Ascending aorta (tissue), 2 donors: ENCODE measurements around the gene WDR38. TPM values are rescaled to one million over a fixed set of nuclear protein-coding genes. Genes with fewer than 3 reads are reported as not detected.
A peak's percentile ranks its signal among the peaks of the same experiment; 100 is the strongest.

Experiments
- DNase-seq, 2 donors: peaks; one replicate each; pipeline ENCODE4 v3.0.0-alpha.2; 2019; ENCODE audit warnings: low spot score in 2 of 2
- H3K27ac ChIP-seq, 2 donors: fragments of 200-600 bp; sonication (generic); one replicate each; pipeline ENCODE4 v1.5.1; 2016 to 2017; ENCODE audit warnings: mild to moderate bottlenecking in 1 of 2
- H3K27me3 ChIP-seq: fragments of 200-600 bp; sonication (generic); one replicate; pipeline ENCODE4 v1.5.1; 2017
- H3K36me3 ChIP-seq, 2 donors: fragments of 200-600 bp; sonication (generic); one replicate each; pipeline ENCODE4 v1.5.1; 2016
- H3K4me1 ChIP-seq, 2 donors: fragments of 200-600 bp; sonication (generic); one replicate each; pipeline ENCODE4 v1.5.1; 2016 to 2017; ENCODE audit warnings: mild to moderate bottlenecking in 1 of 2
- H3K4me3 ChIP-seq, 2 donors: fragments of 200-600 bp; sonication (generic); one replicate each; pipeline ENCODE4 v1.5.1; 2016 to 2017; ENCODE audit warnings: mild to moderate bottlenecking in 1 of 2
- H3K9me3 ChIP-seq, 2 donors: fragments of 200-600 bp; sonication (generic); one replicate each; pipeline ENCODE4 v1.5.1; 2016
- CTCF ChIP-seq, 3 experiments: fragments of 200-600 bp in 2 of 3; fragments of 450-650 bp in 1 of 3; sonication (generic) in 2 of 3; IDR thresholded peaks; one replicate each; pipeline ENCODE4 v1.5.1; 2016 to 2019; ENCODE audit warnings: antibody characterized with exemption in 3 of 3, mild to moderate bottlenecking in 1 of 3, moderate library complexity in 1 of 3
- intact Hi-C: fragments of 100-400 bp; cut with DNase I; formaldehyde crosslinking; loops from one replicate; pipeline ENCODE4 v1.15.1; 2023
- total RNA-seq: library from RNA; depleted of rRNA; stranded (reverse); fragments of >200 nt; gene quantifications from one replicate; pipeline ENCODE4 v1.1.0, GENCODE V29; 2016

The WDR38 gene, protein sequence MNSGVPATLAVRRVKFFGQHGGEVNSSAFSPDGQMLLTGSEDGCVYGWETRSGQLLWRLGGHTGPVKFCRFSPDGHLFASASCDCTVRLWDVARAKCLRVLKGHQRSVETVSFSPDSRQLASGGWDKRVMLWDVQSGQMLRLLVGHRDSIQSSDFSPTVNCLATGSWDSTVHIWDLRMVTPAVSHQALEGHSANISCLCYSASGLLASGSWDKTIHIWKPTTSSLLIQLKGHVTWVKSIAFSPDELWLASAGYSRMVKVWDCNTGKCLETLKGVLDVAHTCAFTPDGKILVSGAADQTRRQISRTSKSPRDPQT
- not detected for total RNA-seq

DNA sequence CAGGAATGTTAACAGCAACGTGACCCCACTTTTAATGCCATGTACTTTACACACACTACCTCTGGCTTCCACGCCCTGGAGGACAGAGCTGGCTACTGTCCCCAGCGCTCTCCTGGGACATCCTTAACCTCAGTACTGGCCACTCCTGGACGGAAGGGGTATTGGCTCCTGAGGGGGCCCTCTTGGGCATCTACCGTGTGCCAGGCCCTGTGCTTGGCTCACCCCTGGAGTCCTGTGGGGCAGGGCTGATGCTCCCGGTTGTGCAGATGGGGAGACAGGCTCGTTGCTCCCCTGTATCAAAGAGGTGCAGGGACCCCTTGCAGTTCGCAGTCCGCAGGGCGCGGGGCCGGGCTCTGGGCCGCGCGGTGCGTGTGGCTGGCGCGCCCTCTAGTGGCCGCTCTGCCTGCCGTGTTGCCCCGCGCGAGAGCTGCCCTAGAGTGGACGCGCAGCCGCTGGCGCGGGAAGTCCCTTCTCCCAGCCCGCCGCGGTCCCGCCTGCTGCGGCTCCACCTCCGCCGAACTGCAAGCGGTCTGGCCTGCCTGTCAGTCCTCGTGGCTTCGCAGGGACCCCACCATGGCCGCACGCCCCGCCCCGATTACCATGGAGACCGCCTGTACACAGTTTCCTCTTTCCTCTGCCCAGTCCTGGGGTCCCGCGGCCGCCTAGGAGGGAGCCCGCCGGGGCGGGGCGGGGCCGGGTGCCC is at the start of gene WDR38:
WDR38 (plus strand) TSS at position 632 of the 703 bp plus-strand sequence. CDS start 72 bp downstream, outside the sequence.
- Histone ChIP-seq H3K36me3 (peaks cover 8 to 14% of the 10 kb centered on the region in 2 donors), H3K9me3 (no peaks in the 10 kb centered on the region), H3K4me1 (peaks cover 7 to 11% of the 10 kb centered on the region in 2 donors), H3K27ac (peak within 1 kb of the TSS; percentile 28 to 50), H3K4me3 (peak within 1 kb of the TSS; percentile 57 to 60), H3K27me3 (no peaks in the 10 kb centered on the region)
- intact Hi-C loops: loop anchor here (1.0 to 10.0 kb wide), 3 partner anchors 8 to 198 kb away; partner anchors contain the start of gene RPL35
- DNase-seq: peak; percentile 28 to 85
- TF ChIP-seq CTCF (IDR thresholded peaks at IDR 0.05): peak; percentile 92 to 98 (median 97)

DNA sequence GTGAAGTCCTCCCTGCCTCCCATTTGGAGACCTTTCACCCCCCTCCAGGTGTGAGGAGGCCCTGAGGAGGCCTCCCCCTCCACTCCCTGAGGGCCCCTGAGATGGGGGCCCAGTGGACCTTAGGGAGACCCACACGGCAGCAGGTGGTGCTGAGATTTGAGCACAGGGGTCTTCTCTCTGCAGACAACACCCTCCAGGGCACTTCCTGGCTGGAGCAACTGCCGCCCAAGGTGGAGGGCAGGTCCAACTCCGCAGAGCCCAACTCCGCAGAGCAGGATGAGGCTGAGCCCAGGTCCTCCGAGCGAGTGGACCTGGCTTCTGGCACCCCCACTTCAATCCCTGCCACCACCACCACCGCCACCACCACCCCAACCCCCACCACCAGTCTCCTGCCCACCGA is 49.3 kb upstream of the WDR38 start:
- no peak overlapping the region for H3K27ac ChIP-seq
- H3K4me1 ChIP-seq: no peaks in the 10 kb centered on the region
- H3K4me3 ChIP-seq: no peak overlapping the region
- no peak for TF ChIP-seq CTCF (IDR thresholded peaks at IDR 0.05)
- intact Hi-C loops: no loop called here
- no peak for DNase-seq
- H3K27me3 ChIP-seq: no peaks in the 10 kb centered on the region
- no peaks in the 10 kb centered on the region for H3K9me3 ChIP-seq
- no peaks in the 10 kb centered on the region for H3K36me3 ChIP-seq

DNA sequence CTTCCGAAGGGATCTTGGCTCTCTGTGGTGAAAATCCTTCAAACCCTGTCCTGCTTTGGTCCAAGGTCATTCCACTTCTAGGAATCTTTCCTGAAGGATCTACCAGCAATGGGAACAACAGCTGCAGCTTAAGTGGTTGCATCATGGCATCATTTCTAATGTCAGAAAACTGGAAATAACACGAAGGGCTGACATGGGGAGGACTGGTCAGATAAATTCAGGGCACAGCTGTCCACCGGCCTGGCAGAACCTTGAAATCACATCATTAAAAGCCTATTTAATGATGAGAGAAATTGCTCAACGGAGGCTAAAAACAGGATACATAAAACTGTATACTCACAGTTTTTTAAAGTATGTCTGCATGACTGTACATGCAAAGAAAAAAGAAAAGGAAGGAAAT is 48.1 kb upstream of the WDR38 start:
- TF ChIP-seq CTCF (IDR thresholded peaks at IDR 0.05): no peak
- Histone ChIP-seq H3K4me1 (no peaks in the 10 kb centered on the region), H3K4me3 (no peak overlapping the region), H3K27ac (no peak overlapping the region), H3K36me3 (no peaks in the 10 kb centered on the region), H3K9me3 (no peaks in the 10 kb centered on the region), H3K27me3 (no peaks in the 10 kb centered on the region)
- DNase-seq: no peak
- intact Hi-C loops: no loop called here

- Histone ChIP-seq H3K4me1 (no peaks in the 10 kb centered on the region), H3K9me3 (no peaks in the 10 kb centered on the region), H3K27ac (no peak overlapping the region), H3K4me3 (no peak overlapping the region), H3K27me3 (no peaks in the 10 kb centered on the region), H3K36me3 (no peaks in the 10 kb centered on the region)
- no peak for TF ChIP-seq CTCF (IDR thresholded peaks at IDR 0.05)
- intact Hi-C loops: no loop called here
- no peak for DNase-seq
These were observed 44.9 kb upstream of the WDR38 start for GRCh38 chr9:124808246-124808956.

GRCh38 chr9:124809211-124809610 is 44.0 kb upstream of the WDR38 start:
- TF ChIP-seq CTCF (IDR thresholded peaks at IDR 0.05): no peak
- Histone ChIP-seq H3K27me3 (no peaks in the 10 kb centered on the region), H3K36me3 (no peaks in the 10 kb centered on the region), H3K4me1 (no peaks in the 10 kb centered on the region), H3K27ac (no peak overlapping the region), H3K9me3 (no peaks in the 10 kb centered on the region), H3K4me3 (no peak overlapping the region)
- intact Hi-C loops: no loop called here
- no peak for DNase-seq
